Natural killer cell (primary cell): ENCODE results near the gene ALPK1. TPM values are rescaled to one million over a fixed set of nuclear protein-coding genes. Genes with fewer than 3 reads are reported as not detected.

ENCODE experiments used
- ATAC-seq, 3 donors: fragments of 150-1000 bp in 2 of 3; fragments of 200-7000 bp in 1 of 3; cut with Tn5 transposase; 1 replicate in 1 of 3; 2 replicates in 2 of 3; pipeline ENCODE4 v1.10.0; 2021; ENCODE audit warnings: mild to moderate bottlenecking in 2 of 3, moderate library complexity in 2 of 3
- DNase-seq, 2 donors: peaks; one replicate each; pipeline versions ENCODE4 v3.0.0 to v3.0.0-alpha.2; 2013 to 2021; ENCODE audit warnings: mixed read lengths in 1 of 2
- H3K27ac ChIP-seq: one replicate; pipeline ENCODE4 v1.5.1; 2013; ENCODE audit warnings: mild to moderate bottlenecking, low read length
- H3K27me3 ChIP-seq: one replicate; pipeline ENCODE4 v1.6.1; 2013; ENCODE audit warnings: low read length; ENCODE audit not compliant: control insufficient read depth, insufficient read depth
- H3K36me3 ChIP-seq: one replicate; pipeline ENCODE4 v1.6.1; 2013; ENCODE audit warnings: low read length; ENCODE audit not compliant: control insufficient read depth, insufficient read depth
- H3K4me1 ChIP-seq: one replicate; pipeline ENCODE4 v1.6.1; 2013; ENCODE audit warnings: low read length; ENCODE audit not compliant: control insufficient read depth, insufficient read depth
- H3K4me3 ChIP-seq: one replicate; pipeline ENCODE4 v1.5.1; 2013; ENCODE audit warnings: low read length
- H3K9me3 ChIP-seq: one replicate; pipeline ENCODE4 v1.6.1; 2013; ENCODE audit warnings: low read length; ENCODE audit not compliant: control insufficient read depth, insufficient read depth
- H3K27ac Mint-ChIP-seq, 2 donors: one replicate each; pipeline ENCODE4 v1.8.0; 2022; ENCODE audit warnings: mild to moderate bottlenecking in 2 of 2, mixed read lengths in 2 of 2, moderate library complexity in 1 of 2
- H3K27me3 Mint-ChIP-seq, 2 donors: one replicate each; pipeline ENCODE4 v1.8.0; 2022; ENCODE audit warnings: low read depth in 2 of 2, mixed read lengths in 2 of 2
- H3K36me3 Mint-ChIP-seq: one replicate; pipeline ENCODE4 v1.8.0; 2022; ENCODE audit warnings: mixed read lengths
- H3K4me1 Mint-ChIP-seq, 2 donors: one replicate each; pipeline ENCODE4 v1.8.0; 2022; ENCODE audit warnings: mixed read lengths in 2 of 2
- H3K4me3 Mint-ChIP-seq: one replicate; pipeline ENCODE4 v1.8.0; 2022; ENCODE audit warnings: mild to moderate bottlenecking, moderate library complexity, mixed read lengths
- H3K9me3 Mint-ChIP-seq, 2 donors: one replicate each; pipeline ENCODE4 v1.8.0; 2022; ENCODE audit warnings: mixed read lengths in 2 of 2
- CTCF ChIP-seq: fragments of 200-600 bp; IDR thresholded peaks from one replicate; pipeline ENCODE4 v1.8.0; 2022; ENCODE audit warnings: antibody characterized with exemption
- WGBS: methylation state at CpG from one replicate; pipeline ENCODE4 v1.1.7; 2013; ENCODE audit warnings: missing lambda C conversion rate; ENCODE audit not compliant: insufficient coverage; 5-methylcytosine and 5-hydroxymethylcytosine counted together
- intact Hi-C: fragments of 100-400 bp; cut with micrococcal nuclease; formaldehyde crosslinking; loops from one replicate; pipeline ENCODE4 v1.14.2; 2022
- total RNA-seq, 4 donors: library from RNA; stranded (reverse); fragments of 120-200 nt in 1 of 4; gene quantifications; one replicate each; pipeline versions ENCODE4 v1.2.3 to v1.2.4, GENCODE V29; 2013 to 2022

Gene ALPK1
- total RNA-seq, 3 donors from 2014 or later (not counting 1 experiment from before 2014, with no cell fraction given), result 1.9 to 6.5 (median 3.9) TPM

GRCh38 chr4:112377594-112378242 is 80.5 kb downstream of the ALPK1 start:
- 94% methylated on average over 13 of the region's 13 CpGs for WGBS
- H3K9me3 Mint-ChIP-seq, result no peaks in the 10 kb centered on the region
- ATAC-seq, result no peak

GRCh38 chr4:112378243-112378620 is 81.1 kb downstream of the ALPK1 start:
- Mint-ChIP-seq H3K4me3 (no peak overlapping the region), H3K36me3 (no peaks in the 10 kb centered on the region), H3K4me1 (no peaks in the 10 kb centered on the region), H3K27me3 (peaks cover 0 to 3% of the 10 kb centered on the region in 2 donors), H3K9me3 (no peaks in the 10 kb centered on the region), H3K27ac (no peak overlapping the region)
- no peak for TF ChIP-seq CTCF
- 98% methylated on average over 3 of the region's 3 CpGs for WGBS
- H3K36me3 ChIP-seq, result no peaks in the 10 kb centered on the region
- ATAC-seq (no peak), DNase-seq (no peak)
- no peaks in the 10 kb centered on the region for H3K4me1 ChIP-seq
- no peak overlapping the region for H3K27ac ChIP-seq
- H3K4me3 ChIP-seq, result no peak overlapping the region
- no peaks in the 10 kb centered on the region for H3K27me3 ChIP-seq
- intact Hi-C loops, result no loop called here
- H3K9me3 ChIP-seq, result no peaks in the 10 kb centered on the region

More at GRCh38 chr4:112377594-112378242, 80.5 kb downstream of the ALPK1 start:
- Histone ChIP-seq H3K4me1 (no peaks in the 10 kb centered on the region), H3K36me3 (no peaks in the 10 kb centered on the region), H3K9me3 (no peaks in the 10 kb centered on the region), H3K27ac (no peak overlapping the region), H3K27me3 (no peaks in the 10 kb centered on the region), H3K4me3 (no peak overlapping the region)
- Mint-ChIP-seq H3K4me1 (no peaks in the 10 kb centered on the region), H3K27me3 (peaks cover 0 to 3% of the 10 kb centered on the region in 2 donors), H3K4me3 (no peak overlapping the region), H3K27ac (no peak overlapping the region), H3K36me3 (no peaks in the 10 kb centered on the region)
- no peak for DNase-seq
- no peak for TF ChIP-seq CTCF
- intact Hi-C loops, result no loop called here

- Mint-ChIP-seq H3K4me1 (no peaks in the 10 kb centered on the region), H3K27ac (no peak overlapping the region), H3K36me3 (no peaks in the 10 kb centered on the region), H3K27me3 (peaks cover 0 to 3% of the 10 kb centered on the region in 2 donors), H3K4me3 (no peak overlapping the region), H3K9me3 (no peaks in the 10 kb centered on the region)
- 82% methylated on average over 3 of the region's 3 CpGs for WGBS
- no peaks in the 10 kb centered on the region for H3K36me3 ChIP-seq
- no peaks in the 10 kb centered on the region for H3K27me3 ChIP-seq
- no peak overlapping the region for H3K4me3 ChIP-seq
- DNase-seq (no peak), ATAC-seq (no peak)
- no peaks in the 10 kb centered on the region for H3K9me3 ChIP-seq
- H3K4me1 ChIP-seq, result no peaks in the 10 kb centered on the region
- H3K27ac ChIP-seq, result no peak overlapping the region
- TF ChIP-seq CTCF, result no peak
- intact Hi-C loops, result no loop called here
These were observed 81.7 kb downstream of the ALPK1 start for GRCh38 chr4:112378858-112379257.

GRCh38 chr4:112379306-112379705 is 82.1 kb downstream of the ALPK1 start:
- H3K27me3 ChIP-seq, result no peaks in the 10 kb centered on the region
- H3K4me1 ChIP-seq, result no peaks in the 10 kb centered on the region
- Mint-ChIP-seq H3K4me3 (no peak overlapping the region), H3K4me1 (no peaks in the 10 kb centered on the region), H3K36me3 (no peaks in the 10 kb centered on the region), H3K27ac (no peak overlapping the region), H3K9me3 (no peaks in the 10 kb centered on the region), H3K27me3 (peaks cover 0 to 2% of the 10 kb centered on the region in 2 donors)
- H3K36me3 ChIP-seq, result no peaks in the 10 kb centered on the region
- WGBS, result 94% methylated on average over 26 of the region's 26 CpGs
- H3K9me3 ChIP-seq, result no peaks in the 10 kb centered on the region
- H3K4me3 ChIP-seq, result no peak overlapping the region
- no peak overlapping the region for H3K27ac ChIP-seq
- DNase-seq (no peak), ATAC-seq (no peak)
- intact Hi-C loops, result no loop called here
- no peak for TF ChIP-seq CTCF
